ENCODE results near the gene CCDC142. TPM values are rescaled to one million over a fixed set of nuclear protein-coding genes. Genes with fewer than 3 reads are reported as not detected.

The CCDC142 gene
- total and polyA plus RNA-seq, 2 donors (not counting 1 experiment from before 2014, with no cell fraction given): 13.0 to 61.6 TPM

GRCh38 chr2:74515981-74516633 is 33.3 kb upstream of the CCDC142 start:
- peaks cover 28% of the 10 kb centered on the region for H3K4me1 Mint-ChIP-seq
- Histone ChIP-seq H3K9me3 (ENCODE audit: control extremely low read depth in 1 of 3, control insufficient read depth in 2 of 3, insufficient read depth in 1 of 3, low read length in 2 of 3) (peaks cover 0 to 31% (median 1%) of the 10 kb centered on the region in 3 donors), H3K9ac (ENCODE audit: low read length) (peak overlapping the region; percentile 67), H3K27me3 (replicated peaks in 1 of 4; ENCODE audit: control extremely low read depth in 1 of 4, control insufficient read depth in 3 of 4, insufficient read depth in 4 of 4, low read length in 3 of 4) (peaks cover 2 to 93% (median 69%) of the 10 kb centered on the region in 4 experiments), H3K27ac (ENCODE audit: low read length in 2 of 2) (no peak overlapping the region), H3K36me3 (replicated peaks in 1 of 2; ENCODE audit: control extremely low read depth in 1 of 2, control insufficient read depth in 1 of 2, extremely low read depth in 1 of 2, insufficient read depth in 2 of 2, low read length in 1 of 2) (no peaks in the 10 kb centered on the region), H4K20me1 (ENCODE audit: control insufficient read depth, insufficient read depth, low read length, poor library complexity, severe bottlenecking) (peaks cover 6% of the 10 kb centered on the region), H3K79me2 (ENCODE audit: control insufficient read depth, insufficient read depth, low read length) (no peaks in the 10 kb centered on the region), H2AFZ (ENCODE audit: insufficient read depth, low read depth, low read length, poor library complexity, severe bottlenecking) (peak overlapping the region; percentile 71), H3K4me3 (ENCODE audit: control extremely low read depth in 1 of 5, extremely low read depth in 1 of 5, insufficient read depth in 1 of 5, low read depth in 2 of 5, low read length in 4 of 5) (peak overlapping the region; percentile 15 to 68 (median 50)), H3K4me2 (replicated peaks; ENCODE audit: low read depth, low read length, poor library complexity, severe bottlenecking) (peak overlapping the region; percentile 96), H3K4me1 (ENCODE audit: control insufficient read depth in 2 of 2, insufficient read depth in 2 of 2, low read length in 2 of 2) (peaks cover 36 to 50% of the 10 kb centered on the region in 2 donors)
- no peak overlapping the region for H3K27ac Mint-ChIP-seq
- no peak for TF ChIP-seq CTCF (IDR thresholded peaks at IDR 0.05)
- TF ChIP-seq EZH2 (IDR thresholded peaks at IDR 0.05; ENCODE audit: borderline replicate concordance, insufficient read depth, low read depth, low read length, poor library complexity, severe bottlenecking): no peak
- peak overlapping the region; percentile 86 for H3K4me3 Mint-ChIP-seq
- intact Hi-C loops (cut with micrococcal nuclease): loop anchor here (1.0 kb wide), 1 partner anchor 9 kb away; the partner anchor contains the start of gene PCGF1
- peak; percentile 84 for ATAC-seq (ENCODE audit: low read depth)
- ChIA-PET POLR2A (interaction anchor here (0.9 to 2.5 kb wide), 5 partner anchors 8 to 20 kb away, joined by 3 to 9 read pairs (median 4); partner anchors contain the start of genes LBX2 and PCGF1), CTCF (interaction anchor here (0.6 to 1.4 kb wide), 5 partner anchors 9 to 73 kb away, joined by 3 to 5 read pairs (median 4); partner anchors contain the start of genes AUP1, CCDC142, HTRA2 and PCGF1)
- 7% methylated on average over 72 of the region's 72 CpGs for WGBS (ENCODE audit: insufficient coverage)
- no peaks in the 10 kb centered on the region for H3K9me3 Mint-ChIP-seq (ENCODE audit: insufficient read depth)
- peak; percentile 81 for DNase-seq
- peaks cover 69% of the 10 kb centered on the region for H3K27me3 Mint-ChIP-seq
